LNCAP (cell line): ENCODE data around the gene DEXI.

ENCODE experiments used
- TF ChIP-seq, protein P1 (sequence below): fragments of 450-650 bp; IDR thresholded peaks from 2 replicates; pipeline ENCODE4 v1.5.1; 2017; ENCODE audit warnings: mild to moderate bottlenecking

DEXI gene

DNA sequence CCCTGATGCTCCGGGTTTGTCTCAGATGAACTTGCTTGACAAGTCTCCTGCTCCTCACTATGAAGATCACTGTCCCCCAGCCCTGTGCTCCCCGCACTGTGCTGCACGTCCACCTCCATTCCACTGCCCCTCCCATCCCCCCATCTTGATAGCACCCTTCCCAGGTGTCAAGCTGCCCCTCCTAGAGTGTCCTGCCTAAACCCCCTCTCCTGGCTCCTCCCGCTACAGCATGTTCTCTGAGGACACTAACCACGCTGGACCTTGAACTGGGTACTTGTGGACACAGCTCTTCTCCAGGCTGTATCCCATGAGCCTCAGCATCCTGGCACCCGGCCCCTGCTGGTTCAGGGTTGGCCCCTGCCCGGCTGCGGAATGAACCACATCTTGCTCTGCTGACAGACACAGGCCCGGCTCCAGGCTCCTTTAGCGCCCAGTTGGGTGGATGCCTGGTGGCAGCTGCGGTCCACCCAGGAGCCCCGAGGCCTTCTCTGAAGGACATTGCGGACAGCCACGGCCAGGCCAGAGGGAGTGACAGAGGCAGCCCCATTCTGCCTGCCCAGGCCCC lies 18.5 kb downstream of the DEXI start:
- TF ChIP-seq, protein P1, sequence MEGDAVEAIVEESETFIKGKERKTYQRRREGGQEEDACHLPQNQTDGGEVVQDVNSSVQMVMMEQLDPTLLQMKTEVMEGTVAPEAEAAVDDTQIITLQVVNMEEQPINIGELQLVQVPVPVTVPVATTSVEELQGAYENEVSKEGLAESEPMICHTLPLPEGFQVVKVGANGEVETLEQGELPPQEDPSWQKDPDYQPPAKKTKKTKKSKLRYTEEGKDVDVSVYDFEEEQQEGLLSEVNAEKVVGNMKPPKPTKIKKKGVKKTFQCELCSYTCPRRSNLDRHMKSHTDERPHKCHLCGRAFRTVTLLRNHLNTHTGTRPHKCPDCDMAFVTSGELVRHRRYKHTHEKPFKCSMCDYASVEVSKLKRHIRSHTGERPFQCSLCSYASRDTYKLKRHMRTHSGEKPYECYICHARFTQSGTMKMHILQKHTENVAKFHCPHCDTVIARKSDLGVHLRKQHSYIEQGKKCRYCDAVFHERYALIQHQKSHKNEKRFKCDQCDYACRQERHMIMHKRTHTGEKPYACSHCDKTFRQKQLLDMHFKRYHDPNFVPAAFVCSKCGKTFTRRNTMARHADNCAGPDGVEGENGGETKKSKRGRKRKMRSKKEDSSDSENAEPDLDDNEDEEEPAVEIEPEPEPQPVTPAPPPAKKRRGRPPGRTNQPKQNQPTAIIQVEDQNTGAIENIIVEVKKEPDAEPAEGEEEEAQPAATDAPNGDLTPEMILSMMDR = no peak

DNA sequence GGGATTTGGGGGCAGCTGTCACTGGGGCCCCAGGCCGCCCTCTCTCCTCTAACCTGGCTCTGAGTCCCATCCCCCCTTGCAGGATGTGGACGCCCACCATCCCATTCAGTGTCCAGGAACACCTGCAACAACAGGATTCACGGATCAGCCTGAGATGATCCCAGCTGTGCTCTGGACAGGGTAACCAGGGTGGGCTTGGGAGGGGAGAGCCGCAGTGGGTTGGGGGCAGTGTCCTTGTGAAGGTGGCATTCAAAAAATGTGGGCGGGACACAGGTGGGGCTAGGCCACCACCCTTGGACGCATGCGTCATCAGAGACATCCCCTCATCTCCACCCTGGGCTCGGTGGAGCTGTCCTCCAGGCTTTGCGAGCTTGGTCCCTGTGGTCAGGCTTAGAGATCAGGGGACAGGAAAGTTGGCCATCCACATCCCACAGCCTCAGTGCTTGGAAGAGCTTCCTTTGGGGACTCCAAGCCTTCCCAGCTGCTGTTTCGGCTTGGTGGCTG lies 19.1 kb downstream of the DEXI start:
- TF ChIP-seq, protein P1 = no peak

DNA sequence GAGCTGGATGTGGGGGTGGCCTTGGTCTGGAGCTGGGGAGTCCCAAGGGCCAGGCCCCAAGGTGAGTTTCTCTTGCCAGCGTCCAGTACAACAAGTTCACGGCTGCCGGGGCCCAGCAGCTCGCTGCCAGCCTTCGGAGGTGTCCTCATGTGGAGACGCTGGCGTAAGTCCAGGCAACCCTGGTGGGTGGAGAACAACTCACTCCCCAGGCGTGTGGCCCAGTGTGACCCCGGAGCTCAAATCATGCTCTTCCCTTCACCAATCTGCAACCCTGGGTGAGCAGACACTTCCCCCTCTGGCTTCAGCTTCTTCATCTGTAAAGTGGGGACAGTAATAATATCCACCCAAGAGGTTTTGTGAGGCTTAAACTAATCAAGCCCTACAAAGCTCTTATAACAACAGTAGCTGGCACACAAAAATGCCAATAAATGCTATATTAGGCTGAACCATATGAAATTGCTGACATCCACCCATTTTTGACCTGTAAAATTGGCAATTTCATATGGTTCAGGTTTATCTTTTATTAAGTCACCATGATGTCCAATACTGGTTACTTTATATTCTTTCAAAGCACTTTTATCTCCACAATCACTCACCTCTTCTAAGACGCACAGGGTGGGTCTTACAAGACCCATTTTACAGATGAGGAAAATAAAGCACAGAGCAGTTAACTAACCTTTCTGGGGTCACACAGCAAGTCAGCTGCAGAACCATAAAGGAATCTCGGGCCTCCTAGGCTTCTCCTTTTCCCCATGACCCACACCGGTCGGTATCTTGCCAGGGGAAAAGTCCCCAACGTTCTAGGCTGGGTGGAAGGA lies 19.7 kb downstream of the DEXI start:
- TF ChIP-seq, protein P1 = no peak

DNA sequence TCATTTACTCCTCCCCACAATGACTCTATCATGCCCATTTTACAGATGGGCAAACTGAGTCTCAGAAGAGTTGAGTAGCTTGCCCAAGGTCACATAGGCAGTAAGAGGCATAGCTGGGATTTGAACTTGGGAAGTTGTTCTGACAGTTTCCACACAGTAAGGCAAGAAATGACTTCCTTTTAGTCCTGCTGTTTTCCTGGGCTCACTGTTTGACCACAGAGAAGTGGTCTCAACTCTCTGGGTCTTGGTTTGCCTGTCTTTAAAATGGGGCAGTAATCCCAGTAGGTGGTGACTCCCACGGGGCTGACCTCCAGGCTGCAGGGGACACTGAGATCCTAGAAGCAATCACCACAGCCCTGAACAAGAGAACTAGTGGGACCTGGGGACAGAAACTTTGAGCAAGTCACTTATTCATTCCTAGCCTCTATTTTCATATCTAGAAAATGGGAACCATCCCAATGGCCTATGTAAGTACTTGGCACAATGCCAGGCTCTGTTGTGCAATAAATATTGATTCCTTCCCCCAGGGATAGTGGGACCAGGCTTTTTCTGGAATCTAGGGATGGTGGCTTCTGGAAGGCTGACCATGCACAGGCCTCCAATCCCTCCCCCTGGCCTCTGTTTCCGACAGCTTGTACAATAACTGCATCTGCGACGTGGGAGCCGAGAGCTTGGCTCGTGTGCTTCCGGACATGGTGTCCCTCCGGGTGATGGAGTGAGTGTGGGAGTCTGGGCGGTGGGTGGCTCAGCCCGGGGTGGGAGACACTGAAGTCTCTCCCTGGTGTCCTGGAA lies 20.5 kb downstream of the DEXI start:
- TF ChIP-seq, protein P1 = no peak

DNA sequence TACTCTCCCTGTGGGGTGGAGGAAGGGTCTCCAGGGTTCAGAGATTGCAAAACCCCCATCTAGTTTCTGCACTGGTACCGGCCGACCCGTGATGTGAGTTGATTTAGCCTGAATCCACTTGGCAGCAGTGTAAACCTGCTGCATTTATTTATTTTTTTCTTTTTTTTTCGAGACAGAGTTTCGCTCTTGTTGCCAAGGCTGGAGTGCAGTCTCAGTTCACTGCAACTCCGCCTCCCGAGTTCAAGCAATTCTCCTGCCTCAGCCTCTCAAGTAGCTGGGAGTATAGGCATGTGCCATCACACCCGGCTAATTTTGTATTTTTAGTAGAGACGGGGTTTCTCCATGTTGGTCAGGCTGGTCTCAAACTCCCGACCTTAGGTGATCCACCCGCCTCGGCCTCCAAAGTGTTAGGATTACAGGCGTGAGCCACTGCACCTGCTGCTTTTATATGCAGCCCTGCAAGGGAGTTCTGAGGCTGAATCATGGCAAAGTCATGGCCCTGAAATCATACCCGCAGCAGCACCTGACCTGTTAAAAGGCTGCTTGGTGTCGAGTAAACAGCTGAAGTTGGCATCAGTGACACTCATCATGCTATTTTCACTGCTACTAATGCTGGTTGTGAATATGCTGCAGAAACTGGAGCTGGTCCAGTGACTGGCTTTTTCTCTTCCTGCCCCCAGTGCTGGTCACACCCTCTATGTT lies 21.4 kb downstream of the DEXI start:
- TF ChIP-seq, protein P1 = no peak

DNA sequence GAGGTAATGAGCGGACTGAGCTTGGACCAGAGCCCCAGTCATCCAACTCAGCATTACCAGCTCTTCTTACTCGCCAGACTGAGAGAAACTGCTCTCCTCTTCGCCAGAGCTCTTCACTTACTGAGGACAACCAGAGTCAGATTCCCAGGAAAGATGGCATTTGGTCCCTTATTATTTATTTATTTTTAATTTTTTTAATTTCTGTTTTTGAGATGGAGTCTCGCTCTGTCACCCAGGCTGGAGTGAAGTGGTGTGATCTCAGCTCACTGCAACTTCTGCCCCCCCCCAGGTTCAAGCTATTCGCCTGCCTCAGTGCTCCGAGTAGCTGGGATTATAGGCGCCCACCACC lies 23.3 kb downstream of the DEXI start:
- TF ChIP-seq, protein P1 = peak; percentile 11; the same call in 1 of the 2 replicates
